Osteoblast (primary cell): ENCODE measurements around the gene TINAG. TPM values are rescaled to one million over a fixed set of nuclear protein-coding genes. Genes with fewer than 3 reads are reported as not detected.
A peak's percentile ranks its signal among the peaks of the same experiment; 100 is the strongest.

Source experiments
- DNase-seq: peaks from one replicate; pipeline ENCODE4 v3.0.0; 2011; ENCODE audit warnings: low spot score, mixed read lengths; ENCODE audit not compliant: insufficient read length; ENCODE audit errors: missing footprints
- H2AFZ ChIP-seq: 2 replicates; pipeline ENCODE4 v1.6.0; 2011; ENCODE audit warnings: mild to moderate bottlenecking, low read length
- H3K27ac ChIP-seq: 2 replicates; pipeline ENCODE4 v1.5.1; 2011; ENCODE audit warnings: mild to moderate bottlenecking, low read depth, low read length, moderate library complexity
- H3K27me3 ChIP-seq: 2 replicates; pipeline ENCODE4 v1.6.0; 2012; ENCODE audit warnings: mild to moderate bottlenecking, control low read depth, inconsistent platforms, low read length, moderate library complexity; ENCODE audit not compliant: insufficient read depth
- H3K36me3 ChIP-seq: 2 replicates; pipeline ENCODE4 v1.5.1; 2011; ENCODE audit warnings: mild to moderate bottlenecking, low read length, control low read depth, moderate library complexity; ENCODE audit not compliant: insufficient read depth
- H3K4me1 ChIP-seq: 2 replicates; pipeline ENCODE4 v1.5.1; 2011; ENCODE audit warnings: mild to moderate bottlenecking, low read length, control low read depth, moderate library complexity; ENCODE audit not compliant: insufficient read depth
- H3K4me2 ChIP-seq: 2 replicates; pipeline ENCODE4 v1.6.0; 2011; ENCODE audit warnings: mild to moderate bottlenecking, low read length; ENCODE audit not compliant: insufficient read depth
- H3K4me3 ChIP-seq: fragments of 200-600 bp; sonication (generic); 3 replicates; pipeline ENCODE4 v1.5.1; 2012; ENCODE audit warnings: mild to moderate bottlenecking, low read length, inconsistent platforms; ENCODE audit not compliant: insufficient read depth
- H3K79me2 ChIP-seq: 2 replicates; pipeline ENCODE4 v1.6.0; 2012; ENCODE audit warnings: mild to moderate bottlenecking, low read length, control low read depth, inconsistent platforms; ENCODE audit not compliant: insufficient read depth
- H3K9me3 ChIP-seq: 2 replicates; pipeline ENCODE4 v1.5.1; 2011; ENCODE audit warnings: low read depth, low read length, control low read depth
- H4K20me1 ChIP-seq: 2 replicates; pipeline ENCODE4 v1.6.0; 2012; ENCODE audit warnings: mild to moderate bottlenecking, low read length, control low read depth; ENCODE audit not compliant: insufficient read depth
- total RNA-seq: library from RNA; depleted of rRNA; stranded (reverse); fragments of >200 nt; gene quantifications from 2 replicates; pipeline ENCODE4 v1.2.3, GENCODE V29; 2012
- TF ChIP-seq, protein P1 (sequence below): IDR thresholded peaks from 2 replicates; pipeline ENCODE4 v1.5.1; 2011; ENCODE audit warnings: mild to moderate bottlenecking, low read depth, low read length, moderate library complexity; ENCODE audit errors: extremely low read depth

TINAG gene
- total RNA-seq, 1 donor: not detected

DNA sequence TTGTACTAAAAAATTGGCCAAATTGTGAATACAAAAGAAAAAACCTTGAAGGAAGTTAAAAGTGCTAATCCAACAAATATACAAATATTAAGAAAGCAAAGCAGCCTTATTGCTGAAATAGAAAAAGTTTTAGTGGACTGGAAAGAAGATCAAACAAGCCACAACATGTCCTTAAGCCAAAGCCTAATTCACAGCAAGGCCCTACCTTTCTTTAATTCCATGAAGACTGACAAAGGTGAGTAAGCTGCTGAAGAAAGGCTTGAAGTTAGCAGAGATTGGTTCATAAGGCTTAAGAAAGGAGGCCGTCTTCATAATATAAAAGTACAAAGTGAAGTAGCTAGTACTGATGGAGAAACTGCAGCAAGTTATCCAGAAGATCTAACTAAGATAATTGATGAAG lies 53.5 kb downstream of the TINAG start:
- no peak for DNase-seq
- TF ChIP-seq, protein P1, sequence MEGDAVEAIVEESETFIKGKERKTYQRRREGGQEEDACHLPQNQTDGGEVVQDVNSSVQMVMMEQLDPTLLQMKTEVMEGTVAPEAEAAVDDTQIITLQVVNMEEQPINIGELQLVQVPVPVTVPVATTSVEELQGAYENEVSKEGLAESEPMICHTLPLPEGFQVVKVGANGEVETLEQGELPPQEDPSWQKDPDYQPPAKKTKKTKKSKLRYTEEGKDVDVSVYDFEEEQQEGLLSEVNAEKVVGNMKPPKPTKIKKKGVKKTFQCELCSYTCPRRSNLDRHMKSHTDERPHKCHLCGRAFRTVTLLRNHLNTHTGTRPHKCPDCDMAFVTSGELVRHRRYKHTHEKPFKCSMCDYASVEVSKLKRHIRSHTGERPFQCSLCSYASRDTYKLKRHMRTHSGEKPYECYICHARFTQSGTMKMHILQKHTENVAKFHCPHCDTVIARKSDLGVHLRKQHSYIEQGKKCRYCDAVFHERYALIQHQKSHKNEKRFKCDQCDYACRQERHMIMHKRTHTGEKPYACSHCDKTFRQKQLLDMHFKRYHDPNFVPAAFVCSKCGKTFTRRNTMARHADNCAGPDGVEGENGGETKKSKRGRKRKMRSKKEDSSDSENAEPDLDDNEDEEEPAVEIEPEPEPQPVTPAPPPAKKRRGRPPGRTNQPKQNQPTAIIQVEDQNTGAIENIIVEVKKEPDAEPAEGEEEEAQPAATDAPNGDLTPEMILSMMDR: no peak
- no peak overlapping the region for H3K27ac ChIP-seq
- H4K20me1 ChIP-seq: no peaks in the 10 kb centered on the region
- H2AFZ ChIP-seq: no peak overlapping the region
- no peaks in the 10 kb centered on the region for H3K9me3 ChIP-seq
- H3K36me3 ChIP-seq: no peaks in the 10 kb centered on the region
- H3K79me2 ChIP-seq: no peaks in the 10 kb centered on the region
- no peaks in the 10 kb centered on the region for H3K27me3 ChIP-seq
- no peak overlapping the region for H3K4me2 ChIP-seq
- H3K4me3 ChIP-seq: no peak overlapping the region
- peaks cover 3% of the 10 kb centered on the region for H3K4me1 ChIP-seq

DNA sequence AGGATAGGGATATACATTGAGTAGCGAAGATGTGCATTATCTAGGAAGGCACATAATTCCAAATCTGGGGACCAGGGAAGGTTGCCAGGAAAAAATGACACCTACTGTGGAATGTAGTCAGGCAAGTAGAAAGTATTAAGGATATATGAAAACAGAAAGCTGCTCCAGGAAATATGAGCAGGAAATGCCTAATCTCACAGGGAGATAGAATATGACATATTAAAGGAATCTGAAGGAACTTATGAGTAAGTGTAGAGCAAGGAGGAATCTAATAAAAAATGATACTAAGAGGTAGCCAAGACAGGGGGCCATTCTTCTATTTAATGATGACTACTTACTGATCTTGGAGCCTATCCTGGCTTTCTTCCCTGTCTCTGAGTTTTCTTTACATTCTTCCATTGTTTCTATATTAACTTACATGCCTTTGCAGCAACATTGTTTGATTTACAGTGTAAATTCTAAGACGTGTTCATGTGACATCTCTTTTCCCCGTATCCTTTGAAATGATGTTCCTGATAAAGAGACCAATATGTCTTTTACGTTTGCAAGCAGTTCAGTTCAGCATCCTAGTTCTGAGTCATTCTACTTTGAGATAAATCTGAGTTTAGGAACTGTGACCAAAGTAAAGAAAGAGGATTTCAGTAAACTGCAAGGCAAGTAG lies 58.6 kb downstream of the TINAG start:
- Histone ChIP-seq H3K4me3 (no peak overlapping the region), H3K36me3 (no peaks in the 10 kb centered on the region), H4K20me1 (no peaks in the 10 kb centered on the region), H3K27ac (no peak overlapping the region), H2AFZ (no peak overlapping the region), H3K9me3 (no peaks in the 10 kb centered on the region), H3K79me2 (no peaks in the 10 kb centered on the region), H3K4me2 (peak overlapping the region; percentile 48), H3K27me3 (no peaks in the 10 kb centered on the region), H3K4me1 (peaks cover 10% of the 10 kb centered on the region)
- TF ChIP-seq, protein P1: no peak
- DNase-seq: no peak

DNA sequence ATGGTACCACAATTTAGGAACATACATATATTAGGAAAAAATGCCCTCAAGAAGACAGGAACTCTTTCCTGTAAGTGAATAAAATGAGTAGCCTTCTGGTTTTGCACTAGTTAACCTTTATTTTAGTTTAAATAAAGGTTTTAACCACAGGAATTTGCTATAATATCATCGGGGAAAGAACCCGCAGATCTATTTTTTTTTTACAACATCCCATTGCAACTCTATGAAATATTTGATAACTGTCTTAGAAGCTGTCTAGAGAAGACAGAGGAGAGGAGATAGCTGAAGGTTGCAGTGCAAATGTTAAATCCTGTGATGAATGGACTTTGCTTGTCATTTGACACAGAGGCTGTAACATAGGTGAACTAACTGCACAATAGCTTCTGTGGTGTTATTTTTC lies 69.5 kb downstream of the TINAG start:
- Histone ChIP-seq H2AFZ (no peak overlapping the region), H3K4me2 (no peak overlapping the region), H3K4me1 (no peaks in the 10 kb centered on the region), H3K79me2 (no peaks in the 10 kb centered on the region), H3K27me3 (no peaks in the 10 kb centered on the region), H3K4me3 (no peak overlapping the region), H4K20me1 (no peaks in the 10 kb centered on the region), H3K9me3 (no peaks in the 10 kb centered on the region), H3K27ac (no peak overlapping the region), H3K36me3 (no peaks in the 10 kb centered on the region)
- TF ChIP-seq, protein P1: no peak
- DNase-seq: no peak

DNA sequence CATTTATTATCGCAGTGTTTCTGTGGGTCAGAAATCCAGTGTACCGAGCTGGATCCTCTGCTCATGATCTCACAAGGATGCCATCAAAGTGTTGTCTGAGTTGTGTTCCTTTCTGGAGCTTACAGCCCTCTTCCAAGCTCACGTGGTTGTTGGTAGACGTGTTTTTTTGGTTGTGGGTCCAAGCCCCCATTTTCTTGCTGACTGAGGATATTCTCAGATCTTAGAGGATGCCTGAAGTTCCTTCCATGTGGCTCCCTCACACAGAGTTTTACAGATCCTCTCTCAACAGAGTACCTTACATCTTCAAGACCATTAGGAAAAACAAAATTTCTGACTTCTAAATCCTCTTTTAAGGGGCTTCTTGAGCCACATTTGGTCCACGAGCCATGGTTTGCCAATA lies 78.1 kb downstream of the TINAG start:
- no peak overlapping the region for H3K4me2 ChIP-seq
- no peak for DNase-seq
- H3K36me3 ChIP-seq: no peaks in the 10 kb centered on the region
- TF ChIP-seq, protein P1: no peak
- H3K79me2 ChIP-seq: no peaks in the 10 kb centered on the region
- H3K4me1 ChIP-seq: no peaks in the 10 kb centered on the region
- H3K4me3 ChIP-seq: no peak overlapping the region
- no peak overlapping the region for H2AFZ ChIP-seq
- H3K9me3 ChIP-seq: no peaks in the 10 kb centered on the region
- H4K20me1 ChIP-seq: no peaks in the 10 kb centered on the region
- H3K27ac ChIP-seq: no peak overlapping the region
- H3K27me3 ChIP-seq: no peaks in the 10 kb centered on the region
